GM23338 (cell line): ENCODE measurements around the gene CADPS2. TPM values are rescaled to one million over a fixed set of nuclear protein-coding genes. Genes with fewer than 3 reads are reported as not detected.

Source experiments
- ATAC-seq: fragments of 200-7000 bp; cut with Tn5 transposase; 3 replicates; pipeline ENCODE4 v1.9.1; 2020
- DNase-seq: peaks from one replicate; pipeline ENCODE4 v3.0.0-alpha.2; 2015; ENCODE audit warnings: low spot score
- H2AFZ ChIP-seq: fragments of 200-600 bp; sonication (generic); 2 replicates; pipeline ENCODE4 v1.8.0; 2016; ENCODE audit warnings: antibody characterized with exemption, mild to moderate bottlenecking, moderate library complexity
- H3F3A ChIP-seq: fragments of 200-600 bp; sonication (generic); replicated peaks from 2 replicates; pipeline ENCODE4 v1.8.0; 2017; ENCODE audit warnings: antibody characterized with exemption, mixed run types, low read depth
- H3K27ac ChIP-seq: fragments of 200-600 bp; sonication (generic); 2 replicates; pipeline ENCODE4 v1.6.1; 2016; ENCODE audit warnings: low read depth
- H3K27me3 ChIP-seq: fragments of 200-600 bp; sonication (generic); 2 replicates; pipeline ENCODE4 v1.8.0; 2016; ENCODE audit warnings: mild to moderate bottlenecking, mixed run types, moderate library complexity; ENCODE audit not compliant: insufficient read depth
- H3K36me3 ChIP-seq: fragments of 200-600 bp; sonication (generic); 2 replicates; pipeline ENCODE4 v1.8.0; 2016; ENCODE audit warnings: mild to moderate bottlenecking; ENCODE audit not compliant: insufficient read depth
- H3K4me1 ChIP-seq: fragments of 200-600 bp; sonication (generic); 2 replicates; pipeline ENCODE4 v1.8.0; 2016; ENCODE audit warnings: mild to moderate bottlenecking, moderate library complexity; ENCODE audit not compliant: insufficient read depth
- H3K4me2 ChIP-seq: fragments of 200-600 bp; sonication (generic); 2 replicates; pipeline ENCODE4 v1.7.1; 2017; ENCODE audit warnings: mixed run types
- H3K4me3 ChIP-seq: fragments of 200-600 bp; sonication (generic); 2 replicates; pipeline ENCODE4 v1.6.1; 2016; ENCODE audit warnings: mixed run types
- H3K79me2 ChIP-seq: fragments of 200-600 bp; sonication (generic); replicated peaks from 2 replicates; pipeline ENCODE4 v1.8.0; 2017; ENCODE audit warnings: mild to moderate bottlenecking; ENCODE audit not compliant: insufficient read depth
- H3K9me2 ChIP-seq: fragments of 200-600 bp; sonication (generic); 2 replicates; pipeline ENCODE4 v1.8.0; 2017; ENCODE audit not compliant: insufficient read depth
- H4K20me1 ChIP-seq: fragments of 200-600 bp; sonication (generic); replicated peaks from 2 replicates; pipeline ENCODE4 v1.8.0; 2017; ENCODE audit warnings: mild to moderate bottlenecking; ENCODE audit not compliant: insufficient read depth
- H3K27ac Mint-ChIP-seq: 2 replicates; pipeline ENCODE4 v1.8.0; 2020; ENCODE audit warnings: inconsistent platforms, mild to moderate bottlenecking, moderate library complexity, mixed read lengths
- H3K27me3 Mint-ChIP-seq: 3 replicates; pipeline ENCODE4 v1.8.0; 2022; ENCODE audit warnings: low read depth, mild to moderate bottlenecking, moderate library complexity, mixed read lengths, inconsistent platforms; ENCODE audit not compliant: insufficient read depth, poor library complexity
- H3K36me3 Mint-ChIP-seq: 3 replicates; pipeline ENCODE4 v1.8.0; 2021; ENCODE audit warnings: low read depth, mild to moderate bottlenecking, inconsistent platforms, moderate library complexity, mixed read lengths
- H3K4me1 Mint-ChIP-seq: 3 replicates; pipeline ENCODE4 v1.8.0; 2020; ENCODE audit warnings: mild to moderate bottlenecking, inconsistent platforms, mixed read lengths
- H3K4me3 Mint-ChIP-seq: 3 replicates; pipeline ENCODE4 v1.8.0; 2021; ENCODE audit warnings: moderate library complexity, mild to moderate bottlenecking, inconsistent platforms, mixed read lengths
- H3K9me3 Mint-ChIP-seq: 3 replicates; pipeline ENCODE4 v1.8.0; 2020; ENCODE audit warnings: moderate library complexity, mild to moderate bottlenecking, inconsistent platforms, mixed read lengths
- CREB1 ChIP-seq: fragments of 250-450 bp; sonication (Bioruptor Pico); IDR thresholded peaks from 2 replicates; pipeline ENCODE4 v1.5.0; 2020; ENCODE audit warnings: low read depth, mild to moderate bottlenecking, moderate library complexity
- CTCF ChIP-seq, 2 experiments: fragments of 200-600 bp in 1 of 2; sonication (generic) in 1 of 2; conservative IDR thresholded peaks; 2 replicates each; pipeline versions ENCODE4 v1.5.1 to v1.6.1; 2016 to 2017; ENCODE audit warnings: antibody characterized with exemption in 2 of 2, low read depth in 2 of 2, mild to moderate bottlenecking in 2 of 2, moderate library complexity in 1 of 2
- ETS1 ChIP-seq: IDR thresholded peaks from 2 replicates; pipeline ENCODE4 v1.6.1; 2016; ENCODE audit warnings: antibody characterized with exemption
- EZH2phosphoT487 ChIP-seq: fragments of 200-600 bp; sonication (generic); IDR thresholded peaks from one replicate; pipeline ENCODE4 v1.8.1; 2018; ENCODE audit warnings: antibody characterized with exemption; ENCODE audit not compliant: unreplicated experiment
- REST ChIP-seq: IDR thresholded peaks from one replicate; pipeline ENCODE4 v1.6.1; 2018; ENCODE audit warnings: antibody characterized with exemption; ENCODE audit not compliant: unreplicated experiment
- ZNF331 ChIP-seq: fragments of 250-450 bp; sonication (Bioruptor Pico); IDR thresholded peaks from 2 replicates; pipeline ENCODE4 v1.5.0; 2020; ENCODE audit warnings: low read depth, mild to moderate bottlenecking, moderate library complexity
- polyA plus RNA-seq: library from polyadenylated mRNA; unstranded; fragments of >200 nt; fragmentation: Nextera tagmentation; extraction: Ambion mirVana; gene quantifications from 2 replicates; pipeline ENCODE4 v1.2.1, GENCODE V29; 2016
- total RNA-seq: library from RNA; depleted of rRNA; stranded (reverse); fragments of >200 nt; shearing (Covaris generic); gene quantifications from 2 replicates; pipeline ENCODE4 v1.2.3, GENCODE V29; 2014

The CADPS2 gene
- total and polyA plus RNA-seq, 2 experiments from 2014 or later = 16.3 to 36.9 TPM

DNA sequence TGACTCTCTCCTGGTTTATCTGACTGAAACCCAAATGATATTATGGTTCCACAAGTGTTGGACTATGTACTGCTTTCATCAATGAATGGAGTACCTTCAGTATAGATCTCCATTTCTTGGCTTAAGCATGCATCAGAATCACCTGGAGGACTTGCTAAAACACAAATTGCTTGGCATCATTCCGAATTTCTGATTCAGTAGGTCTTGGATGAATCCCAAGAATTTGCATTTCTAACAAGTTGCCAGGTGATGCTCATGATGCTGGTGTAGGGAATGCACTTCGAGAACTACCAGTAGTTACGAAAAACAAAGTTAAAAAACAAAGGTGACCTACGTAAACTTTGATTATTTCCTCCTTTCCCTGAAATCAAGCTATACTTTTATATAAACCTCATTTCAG, 462.7 kb downstream of the CADPS2 start (continued):
- TF ChIP-seq EZH2phosphoT487 (no peak), CTCF (conservative IDR thresholded peaks at IDR 0.05; ENCODE audit: low read depth in 2 of 2) (no peak), ETS1 (no peak)

- no peak overlapping the region for H2AFZ ChIP-seq
- H3K79me2 ChIP-seq = no peaks in the 10 kb centered on the region
- H3F3A ChIP-seq = no peaks in the 10 kb centered on the region
- peaks cover 19% of the 10 kb centered on the region; the same call in 1 of the 2 replicates for H3K4me1 ChIP-seq
- no peaks in the 10 kb centered on the region for H3K27me3 ChIP-seq
- no peaks in the 10 kb centered on the region for H3K9me3 Mint-ChIP-seq
- TF ChIP-seq REST (no peak), ETS1 (no peak), CREB1 (CRISPR knock-in tag) (no peak), ZNF331 (CRISPR knock-in tag) (no peak)
- no peaks in the 10 kb centered on the region for H3K9me2 ChIP-seq
- peak overlapping the region; percentile 15; the same call in 1 of the 3 replicates for H3K4me3 Mint-ChIP-seq
- H3K36me3 ChIP-seq = no peaks in the 10 kb centered on the region
- H4K20me1 ChIP-seq = no peaks in the 10 kb centered on the region
- H3K36me3 Mint-ChIP-seq = no peaks in the 10 kb centered on the region; the same call in 2 of the 3 replicates
- no peak; the same call in 1 of the 3 replicates for ATAC-seq
- no peaks in the 10 kb centered on the region for H3K27me3 Mint-ChIP-seq
- peak overlapping the region; percentile 48; the same call in 1 of the 2 replicates for H3K27ac Mint-ChIP-seq
- H3K27ac ChIP-seq = no peak overlapping the region
- H3K4me3 ChIP-seq = no peak overlapping the region
- H3K4me1 Mint-ChIP-seq = peaks cover 34% of the 10 kb centered on the region
- 0 out of 2 replicates have a peak overlapping the region, but pooled peaks have one; percentile 7 for H3K4me2 ChIP-seq
- no peak for DNase-seq
Observed at GRCh38 chr7:122416336-122416735, 469.9 kb downstream of the CADPS2 start.
